Measurements from ENCODE around the gene GBF1.

Gene GBF1

DNA sequence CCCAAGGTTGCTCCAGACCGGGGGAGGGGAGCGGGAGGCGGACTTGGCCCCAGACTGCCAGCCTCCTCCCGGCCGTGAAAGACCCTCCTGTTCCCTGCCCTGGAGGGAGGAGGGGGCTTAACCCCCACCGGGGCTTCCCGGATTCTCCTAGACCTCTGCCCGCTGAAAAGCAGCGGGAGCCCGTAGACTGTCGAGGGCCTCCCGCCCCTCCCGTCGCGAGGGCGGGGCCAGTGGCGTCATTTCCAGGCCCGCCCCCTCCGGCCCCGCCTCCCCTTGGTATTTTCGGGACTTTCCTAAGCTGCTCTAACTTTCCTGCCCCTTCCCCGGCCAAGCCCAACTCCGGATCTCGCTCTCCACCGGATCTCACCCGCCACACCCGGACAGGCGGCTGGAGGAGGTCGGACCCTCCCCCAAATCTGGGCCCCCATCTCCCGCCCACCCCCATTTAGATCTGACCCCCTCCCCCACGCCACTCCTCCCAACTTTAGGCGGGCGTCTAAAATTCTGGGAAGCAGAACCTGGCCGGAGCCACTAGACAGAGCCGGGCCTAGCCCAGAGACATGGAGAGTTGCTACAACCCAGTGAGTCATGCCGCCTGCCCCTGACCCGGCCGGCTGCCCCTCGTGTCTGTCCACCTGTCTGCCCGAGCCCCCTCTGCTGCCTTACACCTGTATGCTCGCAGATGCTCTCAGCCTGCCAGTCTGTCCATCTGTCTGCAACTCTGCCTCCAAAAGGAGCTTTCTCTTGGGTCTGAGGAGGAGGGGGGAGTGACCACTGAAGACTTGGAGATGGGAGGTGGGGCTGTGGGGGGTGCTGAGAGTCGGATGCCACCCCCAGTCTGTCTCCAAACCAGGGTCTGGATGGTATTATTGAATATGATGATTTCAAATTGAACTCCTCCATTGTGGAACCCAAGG, 150.3 kb downstream of the GBF1 start, which contains the start of gene NFKB2:
TSS of gene NFKB2 (plus strand) at position 306 of the 917 bp plus-strand sequence. CDS start at position 561, 255 bp downstream.
- peak; percentile 81 for DNase-seq (ENCODE audit: low spot score)

DNA sequence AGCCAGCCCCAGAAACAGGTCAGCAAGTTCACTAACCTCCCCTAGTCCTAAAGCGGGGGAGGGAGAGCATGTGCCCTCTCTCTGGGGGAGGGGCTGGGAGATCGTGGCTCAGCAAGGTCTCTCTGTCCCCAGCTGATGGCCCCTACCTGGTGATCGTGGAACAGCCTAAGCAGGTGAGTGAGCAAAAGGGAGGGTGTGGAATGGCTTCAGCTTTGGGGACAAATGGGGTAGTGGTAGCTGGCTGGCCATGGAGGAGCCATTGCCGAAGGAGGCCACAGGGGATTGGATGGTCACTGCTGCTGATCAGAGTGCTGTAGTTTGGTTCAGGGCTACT, 151.0 kb downstream of the GBF1 start:
- no peak for DNase-seq (ENCODE audit: low spot score)

DNA sequence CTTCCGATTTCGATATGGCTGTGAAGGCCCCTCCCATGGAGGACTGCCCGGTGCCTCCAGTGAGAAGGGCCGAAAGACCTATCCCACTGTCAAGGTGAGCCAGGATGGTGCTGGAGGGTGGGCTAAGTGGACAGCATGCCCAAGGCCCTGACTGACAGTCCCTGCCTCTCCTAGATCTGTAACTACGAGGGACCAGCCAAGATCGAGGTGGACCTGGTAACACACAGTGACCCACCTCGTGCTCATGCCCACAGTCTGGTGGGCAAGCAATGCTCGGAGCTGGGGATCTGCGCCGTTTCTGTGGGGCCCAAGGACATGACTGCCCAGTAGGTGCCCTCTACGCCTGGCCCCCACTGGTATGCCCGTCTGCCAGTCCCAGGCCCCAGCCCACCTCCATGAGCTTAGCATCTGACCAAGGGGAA, 151.4 kb downstream of the GBF1 start:
- DNase-seq (ENCODE audit: low spot score): no peak

DNA sequence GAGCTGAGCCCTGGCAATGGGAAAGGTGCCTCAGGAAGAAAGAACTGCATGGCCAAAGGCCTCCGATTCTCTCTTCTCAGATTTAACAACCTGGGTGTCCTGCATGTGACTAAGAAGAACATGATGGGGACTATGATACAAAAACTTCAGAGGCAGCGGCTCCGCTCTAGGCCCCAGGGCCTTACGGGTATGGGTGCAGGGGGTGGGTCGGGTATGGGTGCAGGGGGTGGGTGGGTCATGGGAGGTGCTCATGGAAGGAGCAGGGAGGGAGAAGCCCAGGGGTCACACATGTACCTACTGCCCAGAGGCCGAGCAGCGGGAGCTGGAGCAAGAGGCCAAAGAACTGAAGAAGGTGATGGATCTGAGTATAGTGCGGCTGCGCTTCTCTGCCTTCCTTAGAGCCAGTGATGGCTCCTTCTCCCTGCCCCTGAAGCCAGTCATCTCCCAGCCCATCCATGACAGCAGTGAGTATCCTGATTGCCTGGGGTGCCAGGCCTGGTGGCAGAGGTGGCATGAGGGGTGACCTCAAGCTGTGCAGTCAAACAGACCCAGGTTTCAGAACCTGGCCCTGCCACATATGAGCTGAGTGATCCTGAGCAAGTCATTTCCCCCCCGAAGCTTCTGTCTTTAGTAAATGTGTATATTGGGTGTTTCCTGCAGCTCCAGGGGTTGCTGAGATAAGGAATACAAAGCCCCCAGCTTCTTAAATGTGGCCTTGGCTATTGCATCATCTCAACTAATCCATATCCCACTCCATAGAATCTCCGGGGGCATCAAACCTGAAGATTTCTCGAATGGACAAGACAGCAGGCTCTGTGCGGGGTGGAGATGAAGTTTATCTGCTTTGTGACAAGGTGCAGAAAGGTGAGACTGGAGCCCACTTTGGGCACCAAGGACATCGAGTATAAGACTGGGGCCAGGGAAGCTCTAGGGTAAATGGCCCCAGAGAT, 152.2 kb downstream of the GBF1 start:
- no peak for DNase-seq (ENCODE audit: low spot score)

DNA sequence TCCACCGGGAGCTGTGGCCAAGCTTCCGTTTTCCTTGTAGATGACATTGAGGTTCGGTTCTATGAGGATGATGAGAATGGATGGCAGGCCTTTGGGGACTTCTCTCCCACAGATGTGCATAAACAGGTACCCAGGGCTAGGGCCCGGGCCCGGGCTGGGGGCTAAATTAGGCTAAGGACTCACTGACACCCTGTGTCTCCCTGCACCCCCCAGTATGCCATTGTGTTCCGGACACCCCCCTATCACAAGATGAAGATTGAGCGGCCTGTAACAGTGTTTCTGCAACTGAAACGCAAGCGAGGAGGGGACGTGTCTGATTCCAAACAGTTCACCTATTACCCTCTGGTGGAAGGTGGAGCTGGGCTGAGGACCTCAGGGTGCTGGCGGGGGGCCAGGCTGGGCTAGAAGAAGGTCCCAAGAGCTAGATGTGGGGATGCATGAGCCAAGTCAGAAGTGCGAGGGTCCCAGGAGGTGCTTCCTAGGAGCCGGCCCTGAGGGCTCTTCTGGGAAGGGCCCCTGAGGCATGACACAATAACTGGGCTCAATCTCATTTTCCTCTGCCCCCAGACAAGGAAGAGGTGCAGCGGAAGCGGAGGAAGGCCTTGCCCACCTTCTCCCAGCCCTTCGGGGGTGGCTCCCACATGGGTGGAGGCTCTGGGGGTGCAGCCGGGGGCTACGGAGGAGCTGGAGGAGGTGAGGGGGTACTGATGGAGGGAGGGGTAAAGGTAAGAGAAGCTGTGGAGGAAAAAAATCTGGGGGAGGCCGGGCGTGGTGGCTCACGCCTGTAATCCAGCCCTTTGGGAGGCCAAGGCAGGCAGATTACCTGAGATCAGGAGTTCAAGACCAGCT, 153.1 kb downstream of the GBF1 start:
- DNase-seq (ENCODE audit: low spot score): no peak

- peak; percentile 82 for DNase-seq (ENCODE audit: low spot score)
Measured at GRCh38 chr10:102399217-102400021, 154.1 kb downstream of the GBF1 start.

GRCh38 chr10:102400076-102400475, 154.7 kb downstream of the GBF1 start:
- DNase-seq (ENCODE audit: low spot score): no peak

DNA sequence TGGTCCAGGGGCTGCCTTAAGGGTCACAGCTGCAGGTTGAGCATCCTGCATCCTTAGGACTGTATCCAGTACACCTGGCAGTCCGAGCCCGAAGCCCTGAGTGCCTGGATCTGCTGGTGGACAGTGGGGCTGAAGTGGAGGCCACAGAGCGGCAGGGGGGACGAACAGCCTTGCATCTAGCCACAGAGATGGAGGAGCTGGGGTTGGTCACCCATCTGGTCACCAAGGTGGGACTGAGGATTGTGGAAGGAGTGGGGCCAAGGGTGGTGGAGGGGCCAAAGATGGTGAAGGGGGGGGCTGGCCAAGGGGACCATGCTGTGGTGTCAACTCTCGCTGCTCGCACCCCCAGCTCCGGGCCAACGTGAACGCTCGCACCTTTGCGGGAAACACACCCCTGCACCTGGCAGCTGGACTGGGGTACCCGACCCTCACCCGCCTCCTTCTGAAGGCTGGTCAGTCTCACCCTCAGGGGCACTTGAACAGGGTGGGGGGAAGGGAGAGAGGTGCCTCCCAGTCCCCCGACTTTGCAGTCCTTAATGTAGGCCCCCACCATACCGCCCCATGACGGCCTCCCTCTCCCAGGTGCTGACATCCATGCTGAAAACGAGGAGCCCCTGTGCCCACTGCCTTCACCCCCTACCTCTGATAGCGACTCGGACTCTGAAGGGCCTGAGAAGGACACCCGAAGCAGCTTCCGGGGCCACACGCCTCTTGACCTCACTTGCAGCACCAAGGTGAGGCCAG, 155.4 kb downstream of the GBF1 start:
- DNase-seq (ENCODE audit: low spot score): no peak

GRCh38 chr10:102401342-102401654, 156.0 kb downstream of the GBF1 start:
- no peak for DNase-seq (ENCODE audit: low spot score)

- DNase-seq (ENCODE audit: low spot score): no peak
Measured at GRCh38 chr10:102401735-102402511, 156.6 kb downstream of the GBF1 start.

- no peak for DNase-seq (ENCODE audit: low spot score)
Measured at GRCh38 chr10:102402512-102402896, 157.2 kb downstream of the GBF1 start.

DNA sequence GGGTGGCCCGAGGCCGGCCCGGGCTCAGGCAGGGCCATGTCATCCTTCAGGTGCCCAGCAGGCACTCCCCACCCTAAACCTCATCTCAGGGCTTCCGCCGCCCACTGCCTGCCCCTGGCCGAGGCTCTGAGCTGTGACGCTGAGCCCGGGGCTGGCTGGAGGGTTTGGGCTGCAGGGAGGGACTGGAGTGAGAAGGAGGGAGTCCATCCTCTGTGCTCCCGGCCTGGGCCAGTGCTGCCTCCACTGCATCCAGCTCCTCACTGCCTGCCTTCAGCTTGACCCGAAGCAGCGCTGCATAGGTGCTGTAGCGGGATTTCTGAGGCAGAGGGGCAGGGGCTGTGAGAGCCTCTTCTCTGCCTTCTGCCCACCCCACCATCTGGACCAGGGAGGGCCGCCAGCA, 157.8 kb downstream of the GBF1 start:
- DNase-seq (ENCODE audit: low spot score): no peak

GRCh38 chr10:102404361-102405107, 159.2 kb downstream of the GBF1 start:
- DNase-seq (ENCODE audit: low spot score): no peak

DNA sequence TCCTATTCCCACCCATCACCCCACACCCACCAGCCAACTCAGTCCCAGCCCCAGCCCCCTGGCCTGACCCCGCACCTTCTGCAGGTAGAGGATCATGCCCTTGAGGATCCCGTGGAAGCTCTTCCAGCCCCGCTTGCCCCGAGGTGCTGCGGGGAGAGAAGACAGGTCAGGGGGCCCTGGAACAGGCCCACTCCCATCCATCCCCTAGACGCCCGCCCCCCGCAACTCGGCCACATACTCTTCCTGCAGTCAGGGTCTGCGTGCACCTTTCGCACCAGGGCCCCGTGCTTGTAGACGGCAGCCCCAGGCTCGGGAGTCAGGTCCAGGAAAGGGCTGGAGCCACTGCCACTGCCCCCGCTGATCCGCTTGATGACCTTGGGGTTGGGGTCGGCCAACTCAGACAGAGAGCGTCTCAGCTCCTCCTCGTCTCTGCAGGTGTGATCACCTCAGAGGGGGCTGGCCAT, 159.8 kb downstream of the GBF1 start:
- no peak for DNase-seq (ENCODE audit: low spot score)

- no peak for DNase-seq (ENCODE audit: low spot score)
Measured at GRCh38 chr10:102405632-102406031, 160.3 kb downstream of the GBF1 start.

DNA sequence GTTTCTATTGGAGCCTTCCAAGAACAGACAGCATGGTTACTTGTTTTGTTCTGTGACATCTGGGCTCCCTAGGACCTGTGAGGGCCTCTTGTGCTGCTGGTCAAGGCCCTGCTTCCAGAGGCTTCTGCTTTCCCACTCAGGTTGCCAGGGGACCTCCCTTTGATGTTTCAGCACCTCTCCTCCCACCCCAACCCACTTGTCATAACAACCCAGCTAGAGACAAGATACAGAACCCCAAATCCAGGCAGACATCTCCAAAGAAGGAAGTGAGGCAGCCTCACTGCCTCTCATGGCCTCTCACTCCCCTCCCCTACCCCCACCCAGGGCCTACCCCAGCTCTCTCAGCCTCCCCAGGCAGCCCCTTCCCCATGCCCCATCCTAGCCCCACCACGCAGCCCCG, 161.5 kb downstream of the GBF1 start:
- no peak for DNase-seq (ENCODE audit: low spot score)

- DNase-seq (ENCODE audit: low spot score): no peak
Measured at GRCh38 chr10:102407425-102408130, 162.2 kb downstream of the GBF1 start.

DNA sequence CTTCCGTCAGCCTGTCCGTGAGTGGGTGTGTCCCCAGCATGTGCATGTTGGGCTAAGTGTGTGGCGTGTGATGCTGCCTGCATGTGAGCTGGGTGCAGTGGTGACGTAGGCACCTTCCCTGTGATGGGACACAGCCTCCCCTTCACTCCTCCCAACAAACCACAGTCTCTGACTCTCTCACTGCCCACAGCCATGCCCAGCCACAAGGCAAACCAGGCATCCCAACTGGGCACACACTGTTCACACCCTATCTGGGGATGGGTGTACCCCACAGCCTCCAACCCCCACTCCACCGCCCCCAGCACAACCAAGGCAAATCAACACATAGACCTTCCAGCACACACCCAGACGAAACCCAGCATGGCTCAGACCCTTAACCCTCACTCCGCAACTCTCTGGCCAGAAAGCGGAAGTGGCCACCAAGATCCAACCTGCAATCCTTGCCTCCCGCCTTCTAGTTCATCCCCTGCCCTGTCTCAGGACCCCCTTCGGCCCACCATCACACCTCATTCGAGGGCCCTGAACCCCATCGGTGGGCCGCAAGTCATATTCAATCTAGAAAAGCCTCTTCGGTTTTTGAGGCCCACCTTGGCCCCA, 162.9 kb downstream of the GBF1 start:
- no peak for DNase-seq (ENCODE audit: low spot score)

All from putamen (tissue), 1 donor.